ENCODE data around the gene ASCL3.

DNA sequence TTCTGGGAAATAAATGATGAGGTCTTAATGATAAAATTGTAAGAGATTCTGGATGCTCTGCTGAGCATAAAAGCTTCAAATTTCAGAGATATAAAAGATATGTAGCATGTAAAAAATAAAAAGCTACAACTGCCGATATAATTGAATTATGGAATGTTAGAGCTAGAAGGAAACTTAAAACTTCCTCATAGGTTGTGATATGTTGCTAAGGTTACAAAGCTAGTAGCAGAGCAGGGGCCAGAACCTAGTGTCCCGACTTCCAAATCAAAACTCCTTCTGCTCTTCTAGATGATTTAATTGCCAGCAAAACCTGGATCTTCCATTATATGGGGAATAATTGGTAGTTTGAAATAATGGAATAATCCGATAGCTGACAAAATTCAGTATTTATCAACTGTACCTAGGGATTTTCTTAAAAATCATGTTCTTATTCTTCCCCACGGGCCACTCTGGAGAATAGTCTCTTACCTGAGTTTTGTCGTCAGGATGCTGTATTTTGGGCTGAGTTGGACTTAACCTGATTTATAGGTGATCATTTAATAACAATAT, at the start of gene ASCL3:
- TF ChIP-seq, protein P1, sequence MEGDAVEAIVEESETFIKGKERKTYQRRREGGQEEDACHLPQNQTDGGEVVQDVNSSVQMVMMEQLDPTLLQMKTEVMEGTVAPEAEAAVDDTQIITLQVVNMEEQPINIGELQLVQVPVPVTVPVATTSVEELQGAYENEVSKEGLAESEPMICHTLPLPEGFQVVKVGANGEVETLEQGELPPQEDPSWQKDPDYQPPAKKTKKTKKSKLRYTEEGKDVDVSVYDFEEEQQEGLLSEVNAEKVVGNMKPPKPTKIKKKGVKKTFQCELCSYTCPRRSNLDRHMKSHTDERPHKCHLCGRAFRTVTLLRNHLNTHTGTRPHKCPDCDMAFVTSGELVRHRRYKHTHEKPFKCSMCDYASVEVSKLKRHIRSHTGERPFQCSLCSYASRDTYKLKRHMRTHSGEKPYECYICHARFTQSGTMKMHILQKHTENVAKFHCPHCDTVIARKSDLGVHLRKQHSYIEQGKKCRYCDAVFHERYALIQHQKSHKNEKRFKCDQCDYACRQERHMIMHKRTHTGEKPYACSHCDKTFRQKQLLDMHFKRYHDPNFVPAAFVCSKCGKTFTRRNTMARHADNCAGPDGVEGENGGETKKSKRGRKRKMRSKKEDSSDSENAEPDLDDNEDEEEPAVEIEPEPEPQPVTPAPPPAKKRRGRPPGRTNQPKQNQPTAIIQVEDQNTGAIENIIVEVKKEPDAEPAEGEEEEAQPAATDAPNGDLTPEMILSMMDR (IDR thresholded peaks at IDR 0.05): no peak
- TF ChIP-seq POLR2AphosphoS5 (IDR thresholded peaks at IDR 0.05): no peak
- no peak for TF ChIP-seq EP300 (IDR thresholded peaks at IDR 0.05)
- TF ChIP-seq POLR2A (IDR thresholded peaks at IDR 0.05): no peak
